ENCODE results near the gene NRXN3. TPM values are rescaled to one million over a fixed set of nuclear protein-coding genes. Genes with fewer than 3 reads are reported as not detected.

NRXN3 gene
- total and polyA plus RNA-seq, 2 of the 4 experiments (the other 2 are of a cell fraction), result 4.8 to 25.1 TPM

GRCh38 chr14:79890527-79890926 is 1720.4 kb downstream of the NRXN3 start:
- no peak overlapping the region for H3K14ac ChIP-seq (replicated peaks; ENCODE audit: low read depth, low read length)

More at GRCh38 chr14:79890527-79890926, 1720.4 kb downstream of the NRXN3 start:
- H3K23ac ChIP-seq (ENCODE audit: low read depth, low read length), result no peak overlapping the region
- no TSS peak for BruUV-seq (replicated peaks)
- ChIA-PET CTCF (no interaction called here), POLR2A (ENCODE audit: unreplicated experiment) (no interaction called here)
- H2AFZ ChIP-seq (replicated peaks; ENCODE audit: low read length, poor library complexity), result no peak overlapping the region
- H3K36me3 ChIP-seq (ENCODE audit: control insufficient read depth, insufficient read depth, low read length), result no peaks in the 10 kb centered on the region
- H3K4me3 ChIP-seq (ENCODE audit: insufficient read depth, low read depth, low read length), result no peak overlapping the region
- H3K27me3 ChIP-seq (ENCODE audit: control insufficient read depth, insufficient read depth, low read length), result no peaks in the 10 kb centered on the region
- no peak overlapping the region for H3K9ac ChIP-seq (ENCODE audit: low read depth, low read length)
- TF ChIP-seq ELK1 (IDR thresholded peaks at IDR 0.05; ENCODE audit: borderline replicate concordance, low read depth, low read length) (no peak), BHLHE40 (IDR thresholded peaks at IDR 0.05; ENCODE audit: low read depth, low read length) (no peak), NFE2L2 (IDR thresholded peaks at IDR 0.05; ENCODE audit: low read depth, low read length) (no peak), MAZ (IDR thresholded peaks at IDR 0.05; ENCODE audit: borderline replicate concordance, low read depth, low read length) (no peak), MXI1 (IDR thresholded peaks at IDR 0.05; ENCODE audit: borderline replicate concordance, low read depth, low read length) (no peak), MAFK (IDR thresholded peaks at IDR 0.05; ENCODE audit: low read depth, low read length) (no peak), RCOR1 (IDR thresholded peaks at IDR 0.05; ENCODE audit: insufficient replicate concordance, low read length) (no peak), RAD21 (IDR thresholded peaks at IDR 0.05; ENCODE audit: low read length) (no peak), FOS (IDR thresholded peaks at IDR 0.05; ENCODE audit: low read depth, low read length) (no peak), POLR2A (IDR thresholded peaks at IDR 0.05; ENCODE audit: low read depth, low read length) (no peak), RFX5 (IDR thresholded peaks at IDR 0.05; ENCODE audit: low read depth, low read length) (no peak), CHD1 (IDR thresholded peaks at IDR 0.05; ENCODE audit: low read depth, low read length) (no peak), SMC3 (IDR thresholded peaks at IDR 0.05; ENCODE audit: low read depth, low read length) (no peak), CEBPB (IDR thresholded peaks at IDR 0.05; ENCODE audit: low read depth, low read length) (no peak)
- TF ChIP-seq, protein P1, sequence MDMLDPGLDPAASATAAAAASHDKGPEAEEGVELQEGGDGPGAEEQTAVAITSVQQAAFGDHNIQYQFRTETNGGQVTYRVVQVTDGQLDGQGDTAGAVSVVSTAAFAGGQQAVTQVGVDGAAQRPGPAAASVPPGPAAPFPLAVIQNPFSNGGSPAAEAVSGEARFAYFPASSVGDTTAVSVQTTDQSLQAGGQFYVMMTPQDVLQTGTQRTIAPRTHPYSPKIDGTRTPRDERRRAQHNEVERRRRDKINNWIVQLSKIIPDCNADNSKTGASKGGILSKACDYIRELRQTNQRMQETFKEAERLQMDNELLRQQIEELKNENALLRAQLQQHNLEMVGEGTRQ (IDR thresholded peaks at IDR 0.05; ENCODE audit: low read depth, low read length), result no peak
- TF ChIP-seq, protein P2, sequence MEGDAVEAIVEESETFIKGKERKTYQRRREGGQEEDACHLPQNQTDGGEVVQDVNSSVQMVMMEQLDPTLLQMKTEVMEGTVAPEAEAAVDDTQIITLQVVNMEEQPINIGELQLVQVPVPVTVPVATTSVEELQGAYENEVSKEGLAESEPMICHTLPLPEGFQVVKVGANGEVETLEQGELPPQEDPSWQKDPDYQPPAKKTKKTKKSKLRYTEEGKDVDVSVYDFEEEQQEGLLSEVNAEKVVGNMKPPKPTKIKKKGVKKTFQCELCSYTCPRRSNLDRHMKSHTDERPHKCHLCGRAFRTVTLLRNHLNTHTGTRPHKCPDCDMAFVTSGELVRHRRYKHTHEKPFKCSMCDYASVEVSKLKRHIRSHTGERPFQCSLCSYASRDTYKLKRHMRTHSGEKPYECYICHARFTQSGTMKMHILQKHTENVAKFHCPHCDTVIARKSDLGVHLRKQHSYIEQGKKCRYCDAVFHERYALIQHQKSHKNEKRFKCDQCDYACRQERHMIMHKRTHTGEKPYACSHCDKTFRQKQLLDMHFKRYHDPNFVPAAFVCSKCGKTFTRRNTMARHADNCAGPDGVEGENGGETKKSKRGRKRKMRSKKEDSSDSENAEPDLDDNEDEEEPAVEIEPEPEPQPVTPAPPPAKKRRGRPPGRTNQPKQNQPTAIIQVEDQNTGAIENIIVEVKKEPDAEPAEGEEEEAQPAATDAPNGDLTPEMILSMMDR (conservative IDR thresholded peaks at IDR 0.05; ENCODE audit: low read depth, low read length), result no peak
- DNase-seq, result no peak
- H3K4ac ChIP-seq (ENCODE audit: low read depth, low read length), result no peak overlapping the region
- H4K91ac ChIP-seq (ENCODE audit: insufficient read depth, low read depth, low read length), result no peak overlapping the region
- no peak overlapping the region for H3K18ac ChIP-seq (ENCODE audit: low read depth, low read length)
- H4K20me1 ChIP-seq (ENCODE audit: insufficient read depth, low read length), result no peaks in the 10 kb centered on the region
- H4K8ac ChIP-seq (ENCODE audit: low read depth in 2 of 2, low read length in 2 of 2), result no peak overlapping the region
- no peak for ATAC-seq (ENCODE audit: low read depth)
- H2BK15ac ChIP-seq (ENCODE audit: low read depth, low read length), result no peak overlapping the region
- no peak overlapping the region for H2AK5ac ChIP-seq (ENCODE audit: low read depth, low read length)
- H2BK20ac ChIP-seq (ENCODE audit: low read depth, low read length), result no peak overlapping the region
- H3K79me1 ChIP-seq (ENCODE audit: low read depth in 1 of 2, low read length in 2 of 2), result no peaks in the 10 kb centered on the region
- no peak overlapping the region for H2BK120ac ChIP-seq (ENCODE audit: low read depth, low read length)
- no peaks in the 10 kb centered on the region for H3K4me1 ChIP-seq (ENCODE audit: control insufficient read depth, insufficient read depth, low read length)
- no peak overlapping the region for H3K56ac ChIP-seq (ENCODE audit: extremely low read depth, insufficient read depth, low read length)
- in situ Hi-C loops (cut with MboI; ENCODE audit: low sequenced_read_pairs), result no loop called here
- no peak overlapping the region for H2BK5ac ChIP-seq (ENCODE audit: low read depth, low read length, poor library complexity, severe bottlenecking)
- WGBS, 2 experiments (ENCODE audit: extremely low coverage in 2 of 2, insufficient read length in 1 of 2), result no CpG with 5 or more reads among the region's 4 CpGs
- H2AK9ac ChIP-seq (replicated peaks; ENCODE audit: low read depth, low read length, poor library complexity), result no peak overlapping the region
- H3K9me3 ChIP-seq (ENCODE audit: control insufficient read depth, insufficient read depth, low read length), result no peaks in the 10 kb centered on the region
- dilution Hi-C loops (cut with HindIII; ENCODE audit: low sequenced_read_pairs, unreplicated experiment), result no loop called here
- intact Hi-C loops (cut with micrococcal nuclease), result no loop called here
- no peak overlapping the region for H4K5ac ChIP-seq (ENCODE audit: low read depth, low read length)
- H3K4me2 ChIP-seq (ENCODE audit: low read depth, low read length), result no peak overlapping the region
- H3K9me1 ChIP-seq (ENCODE audit: insufficient read depth, low read length), result no peaks in the 10 kb centered on the region
- no peak overlapping the region for H3K27ac ChIP-seq (ENCODE audit: insufficient read depth, low read length)

Measured in IMR-90 (cell line).